Peyer's patch (tissue), 4 donors: ENCODE data around the gene FCAR. TPM values are rescaled to one million over a fixed set of nuclear protein-coding genes. Genes with fewer than 3 reads are reported as not detected.
"Not testable (repeated sequence)": the region's sequence is repeated elsewhere in the genome, so short reads cannot be mapped to it uniquely, and the experiment has no call there.

Experiments used
- DNase-seq, 3 donors: peaks; one replicate each; pipeline ENCODE4 v3.0.0-alpha.2; 2017 to 2019
- H3K27ac ChIP-seq, 4 donors: fragments of 200-600 bp; sonication (generic); one replicate each; pipeline ENCODE4 v1.5.1; 2016 to 2019
- H3K27me3 ChIP-seq, 2 donors: fragments of 200-600 bp; sonication (generic); one replicate each; pipeline ENCODE4 v1.5.1; 2019
- H3K36me3 ChIP-seq, 3 donors: fragments of 200-600 bp; sonication (generic); one replicate each; pipeline ENCODE4 v1.5.1; 2016 to 2019
- H3K4me1 ChIP-seq, 4 donors: fragments of 200-600 bp; sonication (generic); one replicate each; pipeline ENCODE4 v1.5.1; 2016 to 2019
- H3K4me3 ChIP-seq, 4 donors: fragments of 200-600 bp; sonication (generic); 1 replicate in 3 of 4; 2 replicates in 1 of 4; pipeline ENCODE4 v1.5.1; 2016 to 2019; ENCODE audit warnings: mild to moderate bottlenecking in 1 of 4
- H3K9me3 ChIP-seq, 4 donors: fragments of 200-600 bp; sonication (generic); one replicate each; pipeline ENCODE4 v1.5.1; 2016 to 2019; ENCODE audit warnings: mild to moderate bottlenecking in 1 of 4
- POLR2A ChIP-seq, 2 donors: fragments of 450-650 bp; IDR thresholded peaks; one replicate each; pipeline ENCODE4 v1.5.1; 2017; ENCODE audit warnings: antibody characterized with exemption in 2 of 2, mild to moderate bottlenecking in 2 of 2, moderate library complexity in 2 of 2
- total RNA-seq, 4 donors: library from RNA; depleted of rRNA; stranded (reverse); fragments of >200 nt; gene quantifications; one replicate each; pipeline ENCODE4 v1.1.0, GENCODE V29; 2016
- TF ChIP-seq, protein P1 (sequence below), 6 experiments: fragments of 450-650 bp in 4 of 6; fragments of 200-600 bp in 2 of 6; sonication (generic) in 1 of 6; IDR thresholded peaks; one replicate each; pipeline ENCODE4 v1.5.1; 2017 to 2019; ENCODE audit warnings: antibody characterized with exemption in 6 of 6, mild to moderate bottlenecking in 3 of 6, moderate library complexity in 1 of 6

Gene FCAR
- total RNA-seq, 4 donors from 2014 or later = not detected

GRCh38 chr19:54851353-54851752 is 22.7 kb upstream of the FCAR start:
- H3K27ac ChIP-seq = no peak overlapping the region
- no peak for DNase-seq
- no peaks in the 10 kb centered on the region for H3K4me1 ChIP-seq
- TF ChIP-seq, protein P1, sequence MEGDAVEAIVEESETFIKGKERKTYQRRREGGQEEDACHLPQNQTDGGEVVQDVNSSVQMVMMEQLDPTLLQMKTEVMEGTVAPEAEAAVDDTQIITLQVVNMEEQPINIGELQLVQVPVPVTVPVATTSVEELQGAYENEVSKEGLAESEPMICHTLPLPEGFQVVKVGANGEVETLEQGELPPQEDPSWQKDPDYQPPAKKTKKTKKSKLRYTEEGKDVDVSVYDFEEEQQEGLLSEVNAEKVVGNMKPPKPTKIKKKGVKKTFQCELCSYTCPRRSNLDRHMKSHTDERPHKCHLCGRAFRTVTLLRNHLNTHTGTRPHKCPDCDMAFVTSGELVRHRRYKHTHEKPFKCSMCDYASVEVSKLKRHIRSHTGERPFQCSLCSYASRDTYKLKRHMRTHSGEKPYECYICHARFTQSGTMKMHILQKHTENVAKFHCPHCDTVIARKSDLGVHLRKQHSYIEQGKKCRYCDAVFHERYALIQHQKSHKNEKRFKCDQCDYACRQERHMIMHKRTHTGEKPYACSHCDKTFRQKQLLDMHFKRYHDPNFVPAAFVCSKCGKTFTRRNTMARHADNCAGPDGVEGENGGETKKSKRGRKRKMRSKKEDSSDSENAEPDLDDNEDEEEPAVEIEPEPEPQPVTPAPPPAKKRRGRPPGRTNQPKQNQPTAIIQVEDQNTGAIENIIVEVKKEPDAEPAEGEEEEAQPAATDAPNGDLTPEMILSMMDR (IDR thresholded peaks at IDR 0.05) = no peak
- TF ChIP-seq POLR2A (IDR thresholded peaks at IDR 0.05) = no peak
- no peaks in the 10 kb centered on the region for H3K36me3 ChIP-seq
- no peak overlapping the region for H3K4me3 ChIP-seq
- no peaks in the 10 kb centered on the region for H3K27me3 ChIP-seq
- no peaks in the 10 kb centered on the region for H3K9me3 ChIP-seq

DNA sequence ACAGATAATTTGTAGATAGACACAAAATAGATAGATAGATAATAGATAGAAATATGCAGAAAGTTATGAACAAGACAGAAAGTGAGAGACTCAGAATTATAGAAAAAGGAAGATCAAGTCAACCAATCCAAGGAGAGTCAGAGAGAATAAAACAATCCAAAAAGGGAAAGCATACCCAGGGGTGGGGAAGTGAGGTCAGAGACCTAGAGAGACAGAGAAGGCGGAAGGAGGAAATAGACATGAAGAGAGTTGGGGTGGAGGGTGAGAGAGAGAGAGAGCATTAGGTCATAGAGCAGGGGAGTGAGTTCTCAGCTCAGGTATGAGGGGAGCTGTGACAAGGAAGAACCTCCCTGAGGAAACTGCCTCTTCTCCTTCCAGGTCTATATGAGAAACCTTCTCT is 18.8 kb upstream of the FCAR start:
- not testable (repeated sequence) for H3K27me3 ChIP-seq, H3K4me1 ChIP-seq, H3K9me3 ChIP-seq, H3K4me3 ChIP-seq, H3K36me3 ChIP-seq, DNase-seq, H3K27ac ChIP-seq

- DNase-seq, H3K4me1 ChIP-seq, H3K27ac ChIP-seq, H3K4me3 ChIP-seq, H3K27me3 ChIP-seq, H3K36me3 ChIP-seq, H3K9me3 ChIP-seq: not testable (repeated sequence)
These were observed 15.6 kb upstream of the FCAR start for GRCh38 chr19:54858476-54858875.

- not testable (repeated sequence) for DNase-seq, H3K9me3 ChIP-seq, H3K36me3 ChIP-seq, H3K27ac ChIP-seq, H3K4me3 ChIP-seq, H3K27me3 ChIP-seq, H3K4me1 ChIP-seq
These were observed 14.6 kb upstream of the FCAR start for GRCh38 chr19:54859421-54859820.

- not testable (repeated sequence) for H3K4me1 ChIP-seq, DNase-seq, H3K27me3 ChIP-seq, H3K4me3 ChIP-seq, H3K36me3 ChIP-seq, H3K9me3 ChIP-seq, H3K27ac ChIP-seq
These were observed 10.6 kb upstream of the FCAR start for GRCh38 chr19:54863459-54863858.

GRCh38 chr19:54871696-54872095 is 2.3 kb upstream of the FCAR start:
- TF ChIP-seq, protein P1 (IDR thresholded peaks at IDR 0.05) = no peak
- TF ChIP-seq POLR2A (IDR thresholded peaks at IDR 0.05) = no peak
- no peaks in the 10 kb centered on the region for H3K27me3 ChIP-seq
- no peak for DNase-seq
- no peaks in the 10 kb centered on the region for H3K9me3 ChIP-seq
- no peaks in the 10 kb centered on the region for H3K4me1 ChIP-seq
- H3K4me3 ChIP-seq = no peak overlapping the region
- no peaks in the 10 kb centered on the region for H3K36me3 ChIP-seq
- H3K27ac ChIP-seq = no peak overlapping the region

DNA sequence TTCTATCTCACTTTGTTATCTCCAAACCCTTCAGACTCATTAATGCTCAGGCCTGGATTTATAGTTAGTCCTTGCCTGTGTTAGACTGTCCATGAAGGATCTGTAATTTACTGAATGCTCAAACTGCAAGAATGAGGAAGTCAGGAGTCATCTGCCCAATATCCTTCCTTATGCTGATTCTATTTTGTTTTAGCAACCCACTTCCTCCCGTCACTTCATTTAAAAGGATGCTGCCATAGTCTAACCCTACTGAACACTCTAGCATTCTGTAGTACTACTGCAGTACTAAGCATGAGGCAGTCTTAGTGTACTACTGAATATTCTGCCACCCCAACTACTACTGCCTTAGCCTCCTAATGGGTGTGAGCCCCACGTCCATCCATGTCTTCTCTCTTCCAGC is 1.5 kb downstream of the FCAR start:
- no peaks in the 10 kb centered on the region for H3K27me3 ChIP-seq
- no peak overlapping the region for H3K4me3 ChIP-seq
- H3K27ac ChIP-seq = no peak overlapping the region
- H3K36me3 ChIP-seq = no peaks in the 10 kb centered on the region
- H3K4me1 ChIP-seq = no peaks in the 10 kb centered on the region
- no peaks in the 10 kb centered on the region for H3K9me3 ChIP-seq
- TF ChIP-seq POLR2A (IDR thresholded peaks at IDR 0.05) = no peak
- TF ChIP-seq, protein P1 (IDR thresholded peaks at IDR 0.05) = no peak
- no peak for DNase-seq

GRCh38 chr19:54877471-54877870 is 3.4 kb downstream of the FCAR start:
- no peaks in the 10 kb centered on the region for H3K4me1 ChIP-seq
- H3K27me3 ChIP-seq = no peaks in the 10 kb centered on the region
- no peak overlapping the region for H3K27ac ChIP-seq
- no peak overlapping the region for H3K4me3 ChIP-seq
- no peaks in the 10 kb centered on the region for H3K9me3 ChIP-seq
- TF ChIP-seq, protein P1 (IDR thresholded peaks at IDR 0.05) = no peak
- no peak for TF ChIP-seq POLR2A (IDR thresholded peaks at IDR 0.05)
- H3K36me3 ChIP-seq = no peaks in the 10 kb centered on the region
- DNase-seq = no peak
